Stomach smooth muscle (tissue), 2 donors: ENCODE data around the gene SGCD.

Experiments used
- H3K27ac ChIP-seq: one replicate; pipeline ENCODE4 v1.7.0; 2013; ENCODE audit warnings: mild to moderate bottlenecking, low read length, inconsistent platforms
- H3K27me3 ChIP-seq, 2 donors: one replicate each; pipeline ENCODE4 v1.7.0; 2013; ENCODE audit warnings: low read length in 2 of 2; ENCODE audit not compliant: insufficient read depth in 2 of 2, control insufficient read depth in 1 of 2
- H3K36me3 ChIP-seq, 2 donors: one replicate each; pipeline ENCODE4 v1.7.0; 2013; ENCODE audit warnings: low read length in 2 of 2; ENCODE audit not compliant: control insufficient read depth in 2 of 2, insufficient read depth in 2 of 2
- H3K4me1 ChIP-seq: one replicate; pipeline ENCODE4 v1.7.0; 2013; ENCODE audit warnings: low read length; ENCODE audit not compliant: control insufficient read depth, insufficient read depth
- H3K4me3 ChIP-seq, 2 donors: one replicate each; pipeline ENCODE4 v1.7.0; 2013; ENCODE audit warnings: low read length in 2 of 2
- H3K9ac ChIP-seq, 2 donors: one replicate each; pipeline ENCODE4 v1.7.0; 2013; ENCODE audit warnings: low read length in 2 of 2, mild to moderate bottlenecking in 1 of 2
- H3K9me3 ChIP-seq, 2 donors: one replicate each; pipeline ENCODE4 v1.7.0; 2013; ENCODE audit warnings: low read length in 2 of 2; ENCODE audit not compliant: control insufficient read depth in 2 of 2
- donor health status: healthy.
- donor health status: Pancreatic carcinoma.

SGCD gene

GRCh38 chr5:156326718-156327259, at the start of gene SGCD:
Gene SGCD, plus strand, starts transcription at chr5:156327164.
- no peaks in the 10 kb centered on the region for H3K9me3 ChIP-seq
- peaks cover 6% of the 10 kb centered on the region for H3K4me1 ChIP-seq
- H3K36me3 ChIP-seq, result peaks cover 0 to 3% of the 10 kb centered on the region in 2 donors
- peak within 1 kb of the TSS; percentile 70 to 81 for H3K9ac ChIP-seq
- H3K27ac ChIP-seq, result peak within 1 kb of the TSS; percentile 81
- H3K27me3 ChIP-seq, result no peaks in the 10 kb centered on the region
- H3K4me3 ChIP-seq, result peak within 1 kb of the TSS; percentile 80 to 92

GRCh38 chr5:156277290-156277689, 49.7 kb upstream of the SGCD start:
- H3K27ac ChIP-seq, result no peak overlapping the region
- no peak overlapping the region for H3K4me3 ChIP-seq
- H3K9me3 ChIP-seq, result no peaks in the 10 kb centered on the region
- H3K9ac ChIP-seq, result no peak overlapping the region
- no peaks in the 10 kb centered on the region for H3K27me3 ChIP-seq
- H3K36me3 ChIP-seq, result no peaks in the 10 kb centered on the region
- H3K4me1 ChIP-seq, result no peaks in the 10 kb centered on the region

DNA sequence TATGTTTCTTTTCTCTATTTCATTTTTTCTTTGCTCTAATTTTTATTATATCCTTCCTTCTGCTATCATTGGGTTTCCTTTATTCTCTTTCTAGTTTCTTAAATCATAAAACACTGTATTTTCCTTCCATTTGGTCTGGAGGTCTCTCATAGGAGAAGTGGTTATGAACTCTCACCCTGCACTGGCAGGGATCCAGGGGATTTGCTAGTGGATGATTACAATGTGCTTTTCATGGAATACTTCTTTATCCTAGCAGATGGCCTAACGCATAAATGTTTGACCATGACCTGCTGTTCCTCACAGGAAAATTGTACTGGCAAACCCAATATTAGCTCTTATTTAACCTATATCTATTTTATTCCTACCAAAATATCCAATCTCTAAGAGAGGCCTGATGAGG, 31.5 kb upstream of the SGCD start:
- Histone ChIP-seq H3K9me3 (no peaks in the 10 kb centered on the region), H3K4me1 (no peaks in the 10 kb centered on the region), H3K27me3 (no peaks in the 10 kb centered on the region), H3K36me3 (no peaks in the 10 kb centered on the region), H3K27ac (no peak overlapping the region), H3K9ac (no peak overlapping the region), H3K4me3 (no peak overlapping the region)

GRCh38 chr5:156310115-156310514, 16.8 kb upstream of the SGCD start:
- H3K4me1 ChIP-seq, result no peaks in the 10 kb centered on the region
- no peak overlapping the region for H3K27ac ChIP-seq
- peaks cover 0 to 3% of the 10 kb centered on the region in 2 donors for H3K9me3 ChIP-seq
- no peak overlapping the region for H3K4me3 ChIP-seq
- no peaks in the 10 kb centered on the region for H3K27me3 ChIP-seq
- H3K9ac ChIP-seq, result no peak overlapping the region
- no peaks in the 10 kb centered on the region for H3K36me3 ChIP-seq

- H3K9me3 ChIP-seq, result no peaks in the 10 kb centered on the region
- no peaks in the 10 kb centered on the region for H3K4me1 ChIP-seq
- H3K27me3 ChIP-seq, result no peaks in the 10 kb centered on the region
- no peaks in the 10 kb centered on the region for H3K36me3 ChIP-seq
- H3K27ac ChIP-seq, result no peak overlapping the region
- H3K9ac ChIP-seq, result no peak overlapping the region
- no peak overlapping the region for H3K4me3 ChIP-seq
Observed at GRCh38 chr5:156312897-156313694, 13.9 kb upstream of the SGCD start.

DNA sequence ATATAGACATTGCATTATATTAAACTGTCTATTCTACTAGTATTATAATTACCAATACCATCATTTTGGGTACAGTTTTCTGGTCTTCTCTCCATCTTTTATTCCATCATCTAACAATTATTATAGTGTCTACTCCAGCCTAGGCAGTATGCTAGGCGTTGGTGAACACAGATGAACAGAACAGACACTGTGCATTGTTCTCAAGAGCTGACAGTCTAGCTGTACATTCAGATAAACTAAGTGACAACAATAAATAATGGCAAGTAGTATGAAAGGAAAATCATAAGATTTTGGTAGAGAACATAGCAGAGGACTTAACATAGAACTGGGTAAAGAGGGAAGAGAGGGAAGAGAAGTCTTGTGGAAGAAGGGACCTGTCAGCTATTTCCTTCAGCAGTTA, 12.5 kb upstream of the SGCD start:
- Histone ChIP-seq H3K27me3 (no peaks in the 10 kb centered on the region), H3K4me3 (no peak overlapping the region), H3K36me3 (no peaks in the 10 kb centered on the region), H3K9me3 (no peaks in the 10 kb centered on the region), H3K27ac (no peak overlapping the region), H3K9ac (no peak overlapping the region), H3K4me1 (no peaks in the 10 kb centered on the region)

- Histone ChIP-seq H3K27me3 (no peaks in the 10 kb centered on the region), H3K4me1 (peaks cover 6% of the 10 kb centered on the region)
Observed at GRCh38 chr5:156322666-156323065, 4.3 kb upstream of the SGCD start.

GRCh38 chr5:156327296-156327695, 332 bp downstream of the SGCD start:
- Histone ChIP-seq H3K9me3 (no peaks in the 10 kb centered on the region), H3K4me1 (peaks cover 6% of the 10 kb centered on the region), H3K27me3 (no peaks in the 10 kb centered on the region), H3K9ac (peak overlapping the region; percentile 70 to 81), H3K27ac (peak overlapping the region; percentile 81), H3K36me3 (peaks cover 0 to 3% of the 10 kb centered on the region in 2 donors), H3K4me3 (peak overlapping the region; percentile 80 to 92)

More at GRCh38 chr5:156322666-156323065, 4.3 kb upstream of the SGCD start:
- Histone ChIP-seq H3K36me3 (no peaks in the 10 kb centered on the region), H3K27ac (no peak overlapping the region), H3K4me3 (no peak overlapping the region), H3K9ac (no peak overlapping the region), H3K9me3 (no peaks in the 10 kb centered on the region)

GRCh38 chr5:156328161-156328560, 1.2 kb downstream of the SGCD start:
- H3K9ac ChIP-seq, result peak overlapping the region; percentile 37 to 70
- no peaks in the 10 kb centered on the region for H3K9me3 ChIP-seq
- no peaks in the 10 kb centered on the region for H3K27me3 ChIP-seq
- peak overlapping the region; percentile 80 to 92 for H3K4me3 ChIP-seq
- H3K36me3 ChIP-seq, result peaks cover 0 to 3% of the 10 kb centered on the region in 2 donors
- H3K4me1 ChIP-seq, result peaks cover 6% of the 10 kb centered on the region
- H3K27ac ChIP-seq, result peak overlapping the region; percentile 3

DNA sequence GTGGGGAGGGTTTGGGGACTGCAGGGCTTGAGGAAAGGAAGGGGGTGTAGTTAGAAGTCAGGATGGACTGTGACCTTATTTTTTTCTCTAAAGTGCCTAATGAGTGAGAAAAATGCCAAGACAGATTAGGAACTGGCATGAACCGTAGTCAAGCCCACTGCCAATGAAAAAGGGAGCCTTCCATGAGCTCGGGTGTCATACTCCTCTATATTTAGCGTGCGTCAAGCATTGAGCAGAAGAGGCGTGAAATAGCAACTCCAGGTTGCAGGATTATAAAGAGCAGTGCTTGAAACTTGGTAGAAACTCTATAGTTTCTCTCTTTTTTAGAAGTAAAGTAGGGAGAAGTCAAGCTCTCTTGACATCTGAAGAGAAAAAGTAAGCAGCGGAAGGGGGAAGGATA, 1.8 kb downstream of the SGCD start:
- H3K9ac ChIP-seq, result peak overlapping the region in 1 of 2 donors; percentile 70
- H3K27me3 ChIP-seq, result no peaks in the 10 kb centered on the region
- peak overlapping the region; percentile 80 to 92 for H3K4me3 ChIP-seq
- H3K4me1 ChIP-seq, result peaks cover 6% of the 10 kb centered on the region
- H3K9me3 ChIP-seq, result no peaks in the 10 kb centered on the region
- H3K36me3 ChIP-seq, result peaks cover 0 to 3% of the 10 kb centered on the region in 2 donors
- H3K27ac ChIP-seq, result peak overlapping the region; percentile 3

- Histone ChIP-seq H3K27ac (peak overlapping the region; percentile 3), H3K9me3 (no peaks in the 10 kb centered on the region), H3K4me1 (peaks cover 6% of the 10 kb centered on the region), H3K27me3 (no peaks in the 10 kb centered on the region), H3K36me3 (peaks cover 0 to 3% of the 10 kb centered on the region in 2 donors), H3K4me3 (peak overlapping the region; percentile 80 to 92), H3K9ac (no peak overlapping the region)
Observed at GRCh38 chr5:156329171-156329611, 2.2 kb downstream of the SGCD start.
